Neural progenitor cell (in vitro differentiated cells): Measurements from ENCODE around the gene CD19. TPM values are rescaled to one million over a fixed set of nuclear protein-coding genes. Genes with fewer than 3 reads are reported as not detected.

Experiments used
- DNase-seq: peaks from one replicate; pipeline ENCODE4 v3.0.0-alpha.2; 2016; ENCODE audit warnings: low spot score
- H2AFZ ChIP-seq: fragments of 200-600 bp; sonication (generic); replicated peaks from 2 replicates; pipeline ENCODE4 v1.6.1; 2016; ENCODE audit warnings: antibody characterized with exemption
- H3F3A ChIP-seq: fragments of 200-600 bp; sonication (generic); 2 replicates; pipeline ENCODE4 v1.6.1; 2016; ENCODE audit warnings: antibody characterized with exemption, low read depth
- H3K27ac ChIP-seq: fragments of 200-600 bp; sonication (generic); 2 replicates; pipeline ENCODE4 v1.5.1; 2016; ENCODE audit warnings: mild to moderate bottlenecking
- H3K27me3 ChIP-seq: fragments of 200-600 bp; sonication (generic); 2 replicates; pipeline ENCODE4 v1.6.1; 2016; ENCODE audit warnings: mild to moderate bottlenecking, moderate library complexity
- H3K36me3 ChIP-seq: fragments of 200-600 bp; sonication (generic); 2 replicates; pipeline ENCODE4 v1.5.1; 2016
- H3K4me1 ChIP-seq: fragments of 200-600 bp; sonication (generic); 2 replicates; pipeline ENCODE4 v1.6.1; 2016; ENCODE audit warnings: mixed run types
- H3K4me2 ChIP-seq: fragments of 200-600 bp; sonication (generic); 2 replicates; pipeline ENCODE4 v1.6.1; 2016
- H3K4me3 ChIP-seq: fragments of 200-600 bp; sonication (generic); 2 replicates; pipeline ENCODE4 v1.5.1; 2016
- H3K79me2 ChIP-seq: fragments of 200-600 bp; sonication (generic); 2 replicates; pipeline ENCODE4 v1.6.1; 2016; ENCODE audit warnings: low read depth
- H3K9ac ChIP-seq: fragments of 200-600 bp; sonication (generic); 2 replicates; pipeline ENCODE4 v1.6.1; 2016
- H3K9me3 ChIP-seq: fragments of 200-600 bp; sonication (generic); 2 replicates; pipeline ENCODE4 v1.5.1; 2016; ENCODE audit warnings: low read depth
- H4K20me1 ChIP-seq: fragments of 200-600 bp; sonication (generic); 2 replicates; pipeline ENCODE4 v1.6.1; 2016; ENCODE audit warnings: low read depth
- H3K27ac Mint-ChIP-seq: 3 replicates; pipeline ENCODE4 v1.8.0; 2021; ENCODE audit warnings: mixed read lengths
- H3K27me3 Mint-ChIP-seq: 2 replicates; pipeline ENCODE4 v1.8.0; 2022; ENCODE audit warnings: low read depth, mild to moderate bottlenecking, inconsistent platforms, moderate library complexity, mixed read lengths; ENCODE audit not compliant: insufficient read depth
- H3K36me3 Mint-ChIP-seq: 3 replicates; pipeline ENCODE4 v1.8.0; 2021; ENCODE audit warnings: mixed read lengths
- H3K4me1 Mint-ChIP-seq: 3 replicates; pipeline ENCODE4 v1.8.0; 2021; ENCODE audit warnings: mixed read lengths
- H3K4me3 Mint-ChIP-seq: 3 replicates; pipeline ENCODE4 v1.8.0; 2021; ENCODE audit warnings: mild to moderate bottlenecking, moderate library complexity, mixed read lengths
- H3K9me3 Mint-ChIP-seq: 3 replicates; pipeline ENCODE4 v1.8.0; 2020; ENCODE audit warnings: mixed read lengths
- CTCF ChIP-seq: fragments of 200-600 bp; sonication (generic); IDR thresholded peaks from 2 replicates; pipeline ENCODE4 v1.5.1; 2017; ENCODE audit warnings: antibody characterized with exemption, mild to moderate bottlenecking
- EZH2 ChIP-seq: fragments of 200-600 bp; sonication (generic); IDR thresholded peaks from 2 replicates; pipeline ENCODE4 v1.6.1; 2017; ENCODE audit warnings: antibody characterized with exemption, mild to moderate bottlenecking, moderate library complexity
- EZH2phosphoT487 ChIP-seq: fragments of 200-600 bp; sonication (generic); IDR thresholded peaks from 2 replicates; pipeline ENCODE4 v1.6.1; 2017; ENCODE audit warnings: antibody characterized with exemption
- total RNA-seq: library from RNA; depleted of rRNA; stranded (reverse); fragments of >200 nt; gene quantifications from 2 replicates; pipeline ENCODE4 v1.2.3, GENCODE V29; 2015; ENCODE audit warnings: low replicate concordance

The CD19 gene
- total RNA-seq, 1 donor from 2014 or later = not detected

- no peaks in the 10 kb centered on the region for H4K20me1 ChIP-seq
- no peaks in the 10 kb centered on the region for H3K36me3 Mint-ChIP-seq
- H3K9ac ChIP-seq = no peak overlapping the region
- no peak overlapping the region for H3K27ac ChIP-seq
- no peaks in the 10 kb centered on the region for H3K27me3 ChIP-seq
- no peaks in the 10 kb centered on the region for H3F3A ChIP-seq
- H3K4me1 Mint-ChIP-seq = no peaks in the 10 kb centered on the region
- no peak for DNase-seq
- TF ChIP-seq CTCF = no peak
- TF ChIP-seq EZH2 = no peak
- TF ChIP-seq EZH2phosphoT487 = no peak
- no peak overlapping the region for H3K4me2 ChIP-seq
- H3K9me3 ChIP-seq = no peaks in the 10 kb centered on the region
- no peak overlapping the region for H3K27ac Mint-ChIP-seq
- H3K4me3 Mint-ChIP-seq = no peak overlapping the region
- H3K4me3 ChIP-seq = no peak overlapping the region
- H3K27me3 Mint-ChIP-seq = no peaks in the 10 kb centered on the region
- no peak overlapping the region for H2AFZ ChIP-seq
- H3K4me1 ChIP-seq = no peaks in the 10 kb centered on the region
- no peaks in the 10 kb centered on the region for H3K79me2 ChIP-seq
- no peaks in the 10 kb centered on the region for H3K9me3 Mint-ChIP-seq
- H3K36me3 ChIP-seq = no peaks in the 10 kb centered on the region
Measured at GRCh38 chr16:28903344-28904042, 28.3 kb upstream of the CD19 start.

- no peaks in the 10 kb centered on the region for H3K27me3 ChIP-seq
- H3K36me3 Mint-ChIP-seq = no peaks in the 10 kb centered on the region
- no peak for DNase-seq
- H3K4me3 Mint-ChIP-seq = no peak overlapping the region
- H3K4me2 ChIP-seq = no peak overlapping the region
- no peaks in the 10 kb centered on the region for H3F3A ChIP-seq
- TF ChIP-seq EZH2phosphoT487 = no peak
- no peak for TF ChIP-seq CTCF
- TF ChIP-seq EZH2 = no peak
- no peaks in the 10 kb centered on the region for H4K20me1 ChIP-seq
- H3K4me1 ChIP-seq = no peaks in the 10 kb centered on the region
- H3K4me1 Mint-ChIP-seq = no peaks in the 10 kb centered on the region
- no peak overlapping the region for H2AFZ ChIP-seq
- no peak overlapping the region for H3K27ac ChIP-seq
- H3K27ac Mint-ChIP-seq = no peak overlapping the region
- no peaks in the 10 kb centered on the region for H3K9me3 ChIP-seq
- no peak overlapping the region for H3K4me3 ChIP-seq
- H3K27me3 Mint-ChIP-seq = no peaks in the 10 kb centered on the region
- H3K9me3 Mint-ChIP-seq = no peaks in the 10 kb centered on the region
- H3K79me2 ChIP-seq = no peaks in the 10 kb centered on the region
- H3K36me3 ChIP-seq = no peaks in the 10 kb centered on the region
- H3K9ac ChIP-seq = no peak overlapping the region
Measured at GRCh38 chr16:28904363-28904762, 27.4 kb upstream of the CD19 start.

- Histone ChIP-seq H4K20me1 (no peaks in the 10 kb centered on the region), H3K27ac (no peak overlapping the region), H3K4me2 (no peak overlapping the region), H3K9me3 (no peaks in the 10 kb centered on the region), H2AFZ (no peak overlapping the region), H3K36me3 (no peaks in the 10 kb centered on the region), H3K4me3 (no peak overlapping the region), H3K79me2 (no peaks in the 10 kb centered on the region), H3K4me1 (no peaks in the 10 kb centered on the region), H3K9ac (no peak overlapping the region), H3F3A (no peaks in the 10 kb centered on the region), H3K27me3 (no peaks in the 10 kb centered on the region)
- H3K4me1 Mint-ChIP-seq = no peaks in the 10 kb centered on the region
- no peaks in the 10 kb centered on the region for H3K27me3 Mint-ChIP-seq
- no peak overlapping the region for H3K4me3 Mint-ChIP-seq
- H3K36me3 Mint-ChIP-seq = no peaks in the 10 kb centered on the region
- H3K9me3 Mint-ChIP-seq = no peaks in the 10 kb centered on the region
- no peak overlapping the region for H3K27ac Mint-ChIP-seq
- no peak for DNase-seq
- TF ChIP-seq EZH2 = no peak
- no peak for TF ChIP-seq EZH2phosphoT487
- TF ChIP-seq CTCF = no peak
Measured at GRCh38 chr16:28904828-28905227, 26.9 kb upstream of the CD19 start.
